GM11168 (cell line): ENCODE results near the gene GALNT15.

Experiments used
- in situ Hi-C: fragments of 300-500 bp; cut with MboI; formaldehyde crosslinking; loops from one replicate; pipeline ENCODE4 v1.12.0; 2022; ENCODE audit warnings: low sequenced_read_pairs; ENCODE audit not compliant: unreplicated experiment

The GALNT15 gene

DNA sequence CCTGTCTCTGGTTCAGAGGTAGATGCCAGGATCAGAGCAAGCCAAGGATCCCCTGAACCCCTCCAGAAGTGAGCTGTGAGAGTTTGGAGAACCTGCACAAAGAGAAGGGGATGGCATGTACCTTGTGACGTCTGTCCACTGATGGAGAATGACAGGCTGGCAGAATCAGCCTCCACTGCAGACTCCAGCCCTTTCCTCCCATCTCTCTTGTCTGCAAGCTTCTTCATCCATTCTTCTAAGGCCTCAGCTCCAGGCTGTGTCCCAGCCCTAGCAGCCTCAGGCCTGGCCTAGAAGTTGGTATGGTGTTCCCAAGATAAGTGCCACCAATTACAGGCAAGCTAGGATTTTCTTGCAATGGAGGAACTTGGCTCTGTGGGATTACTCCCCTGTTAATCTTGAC lies 8.6 kb downstream of the GALNT15 start:
- in situ Hi-C loops, result no loop called here

DNA sequence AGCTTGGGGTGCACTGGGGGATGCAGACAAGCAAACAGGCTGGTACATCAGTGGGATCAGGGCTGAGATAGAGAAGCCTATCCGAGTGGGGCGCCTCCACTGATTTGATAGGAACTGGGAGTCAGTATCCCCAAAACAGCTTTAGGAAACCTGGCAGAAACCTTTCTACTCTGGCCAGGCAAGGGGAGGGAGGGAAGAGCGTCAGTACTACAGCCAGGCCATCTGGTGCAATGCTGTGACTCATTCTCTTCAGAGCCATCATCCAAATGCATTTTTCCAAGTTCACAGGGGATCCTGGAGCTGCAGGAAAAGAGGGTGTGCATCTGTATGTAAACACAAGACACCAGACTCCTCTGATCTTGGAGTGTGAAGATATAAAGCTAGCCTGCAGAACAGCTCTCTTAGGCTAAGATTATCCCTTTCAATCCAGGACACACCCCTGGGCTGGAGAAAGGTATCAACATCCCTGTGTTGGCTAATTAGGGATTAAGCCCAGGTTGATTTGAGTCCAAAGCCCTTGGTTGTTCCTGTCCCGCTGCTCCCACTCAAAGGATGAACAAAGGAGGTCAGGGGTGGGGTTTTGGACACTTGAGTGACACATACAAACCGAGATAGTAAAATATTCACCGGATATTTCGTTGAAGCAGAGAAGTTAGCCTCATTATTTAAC lies 9.3 kb downstream of the GALNT15 start:
- in situ Hi-C loops, result no loop called here

DNA sequence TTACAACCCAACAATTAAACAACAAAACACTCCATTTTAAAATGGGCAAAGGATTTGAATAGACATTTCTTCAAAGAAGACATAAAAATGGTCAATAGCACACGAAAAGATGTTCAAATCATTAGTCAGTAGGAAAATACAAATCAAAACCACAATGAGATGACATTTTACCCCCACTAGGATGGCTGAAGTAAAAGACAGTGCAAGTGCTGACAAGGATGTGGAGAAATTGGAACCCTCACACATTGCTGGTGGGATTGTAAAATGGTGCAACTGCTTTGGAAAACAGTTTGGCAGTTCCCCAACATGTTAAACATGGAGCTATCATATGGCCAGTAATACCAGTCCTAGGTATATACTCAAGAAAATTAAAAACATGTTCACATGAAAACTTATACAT lies 11.6 kb downstream of the GALNT15 start:
- in situ Hi-C loops, result no loop called here

DNA sequence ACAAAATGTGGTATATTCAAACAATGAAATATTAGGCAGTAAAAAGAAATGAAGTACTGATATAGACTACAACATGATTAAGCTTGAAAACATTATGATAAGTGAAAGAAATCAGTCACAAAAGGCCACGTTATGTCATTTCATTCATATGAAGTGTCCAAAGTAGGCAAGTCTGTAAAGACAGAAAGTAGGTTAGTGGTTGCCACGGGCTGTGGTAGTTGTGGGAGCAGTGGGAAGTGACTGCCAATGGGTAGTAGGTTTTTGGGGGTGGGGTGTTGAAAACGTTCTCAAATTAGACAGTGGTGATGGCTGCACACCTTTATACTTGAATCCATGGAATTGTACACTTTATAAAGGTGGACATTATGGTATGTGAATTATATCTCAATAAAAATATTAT lies 12.1 kb downstream of the GALNT15 start:
- in situ Hi-C loops, result no loop called here

DNA sequence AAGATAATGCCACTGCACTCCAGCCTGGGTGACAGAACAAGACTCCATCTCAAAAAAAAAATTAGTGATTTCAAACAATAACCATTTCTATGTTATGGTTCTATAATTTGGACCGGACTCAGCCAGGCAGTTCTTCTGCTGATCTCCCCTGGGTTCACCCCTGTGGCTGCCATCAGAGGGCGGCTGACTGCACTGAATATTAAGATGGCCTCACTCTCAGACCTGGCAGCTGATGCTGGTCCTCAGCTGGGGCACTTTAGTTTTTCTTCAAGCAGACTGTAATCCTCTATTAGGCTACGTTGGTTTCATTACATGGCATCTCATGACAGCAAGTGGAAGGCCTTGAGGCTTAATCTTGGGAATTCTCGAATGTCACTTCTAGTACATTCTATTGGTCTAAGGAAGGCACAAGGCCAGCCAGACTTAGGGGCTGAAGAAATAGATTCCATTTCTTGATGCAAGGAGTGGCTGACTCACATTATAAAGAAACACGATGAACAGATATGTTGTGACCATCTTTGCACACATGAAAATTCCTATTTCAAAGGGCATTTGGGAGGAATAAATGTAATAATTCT lies 12.8 kb downstream of the GALNT15 start:
- in situ Hi-C loops, result no loop called here

DNA sequence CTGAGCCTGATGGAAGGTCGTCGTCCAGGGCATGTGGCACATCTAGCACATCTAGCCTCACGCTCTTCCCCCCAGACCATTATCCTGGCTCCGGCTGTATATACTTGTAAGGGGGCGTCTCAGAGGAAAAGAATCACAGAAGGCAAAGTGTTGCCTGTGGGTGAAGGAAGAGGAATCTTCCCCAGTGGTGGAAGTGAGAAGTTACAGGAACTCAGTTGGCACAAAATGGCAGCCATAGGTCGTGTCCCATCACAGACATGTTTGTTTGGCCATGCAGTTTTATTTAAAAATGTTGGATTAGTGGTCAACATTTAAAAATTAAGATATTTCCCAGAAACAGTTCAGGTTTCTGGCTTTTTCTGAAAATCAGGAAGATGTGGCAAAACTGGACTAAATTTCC lies 13.6 kb downstream of the GALNT15 start:
- in situ Hi-C loops, result no loop called here

DNA sequence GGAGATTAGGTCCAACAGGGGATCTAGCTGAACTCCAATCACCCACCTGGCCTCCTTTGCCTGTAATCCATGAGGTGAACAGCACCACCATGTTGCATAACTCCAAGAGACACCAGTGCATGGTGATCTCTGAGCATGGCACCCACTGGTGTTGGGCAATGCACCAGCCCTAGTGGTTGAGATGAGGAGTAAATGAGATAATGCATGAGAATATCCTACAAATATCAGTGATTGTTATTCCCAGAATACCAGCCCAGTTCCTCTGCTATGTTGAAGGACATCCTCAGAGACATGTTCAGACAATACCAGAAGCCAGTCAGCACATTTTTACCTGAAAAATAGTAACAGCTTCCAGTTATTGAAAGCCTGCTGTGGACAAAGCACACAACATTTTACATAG lies 14.7 kb downstream of the GALNT15 start:
- in situ Hi-C loops, result no loop called here

DNA sequence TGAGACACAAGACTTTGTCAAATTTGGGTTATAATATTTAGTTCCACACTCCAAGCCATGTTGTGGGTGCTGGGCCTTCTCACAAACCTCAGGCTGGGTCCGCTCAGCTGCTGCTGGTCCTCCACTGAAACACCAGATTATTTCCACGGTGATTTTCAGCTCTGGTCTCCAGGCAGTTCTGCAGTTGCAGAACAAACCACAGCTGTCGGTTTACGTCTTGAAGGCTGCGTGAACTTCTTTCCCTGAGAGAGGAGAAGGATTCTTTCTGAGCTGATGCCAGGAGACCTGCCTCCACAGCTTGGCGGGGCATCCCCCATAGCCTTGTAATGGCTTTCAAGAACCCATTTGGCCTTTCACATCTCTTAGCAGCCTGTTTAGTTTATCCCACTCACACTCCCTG lies 16.2 kb downstream of the GALNT15 start:
- in situ Hi-C loops, result no loop called here

DNA sequence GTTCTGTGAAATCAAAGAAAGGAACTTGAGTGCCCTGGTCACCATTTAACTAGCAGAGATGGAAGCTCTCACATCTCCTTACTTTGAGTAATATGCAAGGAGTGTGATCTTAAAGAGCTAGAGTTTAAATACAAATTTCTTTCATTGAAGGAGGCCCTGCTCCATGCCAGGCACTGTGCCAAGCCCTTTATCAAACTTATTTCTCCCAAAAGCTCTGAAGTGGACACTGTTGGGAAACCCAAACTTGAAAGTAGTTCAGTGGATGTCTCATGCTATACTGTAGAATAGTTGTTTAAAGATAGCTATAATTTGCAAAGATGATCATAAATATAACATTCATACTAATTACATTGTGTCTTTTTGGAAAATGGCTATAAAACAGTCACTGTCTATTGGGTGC lies 17.1 kb downstream of the GALNT15 start:
- in situ Hi-C loops, result no loop called here

DNA sequence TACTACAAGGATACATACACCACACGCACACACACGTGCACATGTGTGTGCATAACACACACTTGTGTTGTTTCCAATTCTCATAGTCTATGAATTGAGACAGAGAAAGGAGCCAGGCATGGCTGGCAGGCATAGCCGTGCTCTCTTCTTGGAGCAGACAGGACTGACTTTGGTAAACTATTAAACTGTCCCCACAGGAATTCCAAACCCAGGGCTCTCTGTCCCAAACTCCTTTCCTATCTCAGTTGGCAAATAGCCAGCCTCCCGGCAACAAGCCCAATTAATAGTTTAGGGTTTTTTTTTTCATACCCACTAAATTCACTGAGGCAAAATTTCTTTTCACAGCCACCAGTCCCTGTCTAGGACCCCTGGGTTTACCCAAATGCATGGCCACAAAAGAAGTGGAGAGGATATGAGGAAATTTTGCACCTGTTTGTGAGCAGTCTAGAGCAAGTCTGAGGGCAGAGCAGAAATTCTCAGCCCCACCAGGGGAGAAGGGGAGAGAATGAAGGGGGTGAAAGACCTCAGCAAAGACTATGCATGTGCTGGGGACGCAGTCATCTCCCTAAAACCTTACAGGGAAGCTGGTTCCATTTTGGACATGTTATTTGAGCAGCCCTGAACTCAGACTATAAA lies 17.8 kb downstream of the GALNT15 start:
- in situ Hi-C loops, result no loop called here

DNA sequence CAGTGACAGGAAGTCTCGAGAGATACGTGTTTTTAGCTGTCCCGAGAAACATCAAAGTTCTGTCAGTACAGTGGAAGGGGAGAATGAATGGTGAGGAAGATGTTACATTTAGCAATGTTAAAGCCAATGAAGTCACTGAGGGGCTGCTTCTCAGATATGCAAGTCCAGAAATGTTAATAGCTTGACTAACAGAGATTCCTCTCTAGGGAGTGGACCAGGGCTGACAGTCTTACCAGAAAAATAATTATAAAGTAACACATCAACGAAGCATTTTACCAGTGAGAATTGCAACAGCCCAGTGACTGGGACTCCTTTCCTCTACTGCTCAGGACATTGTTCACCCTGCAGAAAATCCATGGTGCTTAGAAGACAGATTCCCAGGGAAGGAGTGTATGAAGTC lies 23.9 kb downstream of the GALNT15 start:
- in situ Hi-C loops, result no loop called here

DNA sequence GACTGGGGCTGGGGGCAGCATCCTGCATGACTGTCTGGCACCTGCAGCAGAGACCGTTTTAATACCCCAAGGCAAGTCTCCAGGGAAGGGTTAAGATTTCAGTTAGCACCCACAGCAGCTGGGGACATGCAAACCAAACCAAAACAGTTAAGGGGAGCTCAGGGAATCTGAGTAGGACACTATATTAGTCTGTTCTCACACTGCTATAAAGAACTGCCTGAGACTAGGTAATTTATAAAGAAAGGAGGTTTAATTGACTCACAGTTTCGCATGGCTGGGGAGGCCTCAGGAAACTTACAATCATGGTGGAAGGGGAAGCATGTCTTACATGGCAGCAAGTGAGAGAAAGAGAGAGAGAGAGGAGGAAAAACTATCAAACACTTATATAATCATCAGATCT lies 25.3 kb downstream of the GALNT15 start:
- in situ Hi-C loops, result no loop called here

DNA sequence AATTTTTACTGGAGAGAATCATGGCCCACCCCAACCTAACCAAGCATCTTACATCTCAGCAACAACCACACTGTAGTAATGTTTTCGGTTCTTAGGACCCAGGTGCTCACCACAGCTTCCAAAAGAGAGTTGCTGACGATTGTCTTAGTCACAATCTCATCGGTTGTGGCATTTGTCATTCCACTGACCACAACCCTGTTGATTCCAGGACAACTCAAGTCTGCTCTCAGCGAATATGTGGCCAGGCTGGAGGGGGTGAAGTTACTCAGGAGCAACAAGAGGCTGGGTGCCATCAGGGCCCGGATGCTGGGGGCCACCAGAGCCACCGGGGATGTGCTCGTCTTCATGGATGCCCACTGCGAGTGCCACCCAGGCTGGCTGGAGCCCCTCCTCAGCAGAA lies 25.9 kb downstream of the GALNT15 start:
- in situ Hi-C loops, result no loop called here

DNA sequence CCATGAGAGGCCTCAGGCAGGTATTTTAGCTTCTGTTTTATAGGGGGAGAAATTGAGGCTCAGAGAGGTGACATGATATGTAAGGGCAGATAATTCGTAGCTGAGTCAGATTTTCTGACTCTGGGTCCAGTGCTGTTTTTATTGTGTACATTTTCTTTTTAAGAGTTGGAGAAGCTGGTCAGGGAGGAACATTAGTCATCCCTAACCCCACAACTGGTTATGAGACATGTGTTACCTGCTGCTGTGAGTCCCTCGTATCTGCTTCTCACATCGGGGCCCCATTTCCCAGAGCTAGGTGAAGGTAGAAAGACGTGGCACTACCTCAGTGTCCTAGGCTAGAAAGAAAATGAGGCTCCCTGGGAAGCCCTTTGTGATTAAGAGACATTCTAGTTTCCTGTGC lies 28.6 kb downstream of the GALNT15 start:
- in situ Hi-C loops, result no loop called here

DNA sequence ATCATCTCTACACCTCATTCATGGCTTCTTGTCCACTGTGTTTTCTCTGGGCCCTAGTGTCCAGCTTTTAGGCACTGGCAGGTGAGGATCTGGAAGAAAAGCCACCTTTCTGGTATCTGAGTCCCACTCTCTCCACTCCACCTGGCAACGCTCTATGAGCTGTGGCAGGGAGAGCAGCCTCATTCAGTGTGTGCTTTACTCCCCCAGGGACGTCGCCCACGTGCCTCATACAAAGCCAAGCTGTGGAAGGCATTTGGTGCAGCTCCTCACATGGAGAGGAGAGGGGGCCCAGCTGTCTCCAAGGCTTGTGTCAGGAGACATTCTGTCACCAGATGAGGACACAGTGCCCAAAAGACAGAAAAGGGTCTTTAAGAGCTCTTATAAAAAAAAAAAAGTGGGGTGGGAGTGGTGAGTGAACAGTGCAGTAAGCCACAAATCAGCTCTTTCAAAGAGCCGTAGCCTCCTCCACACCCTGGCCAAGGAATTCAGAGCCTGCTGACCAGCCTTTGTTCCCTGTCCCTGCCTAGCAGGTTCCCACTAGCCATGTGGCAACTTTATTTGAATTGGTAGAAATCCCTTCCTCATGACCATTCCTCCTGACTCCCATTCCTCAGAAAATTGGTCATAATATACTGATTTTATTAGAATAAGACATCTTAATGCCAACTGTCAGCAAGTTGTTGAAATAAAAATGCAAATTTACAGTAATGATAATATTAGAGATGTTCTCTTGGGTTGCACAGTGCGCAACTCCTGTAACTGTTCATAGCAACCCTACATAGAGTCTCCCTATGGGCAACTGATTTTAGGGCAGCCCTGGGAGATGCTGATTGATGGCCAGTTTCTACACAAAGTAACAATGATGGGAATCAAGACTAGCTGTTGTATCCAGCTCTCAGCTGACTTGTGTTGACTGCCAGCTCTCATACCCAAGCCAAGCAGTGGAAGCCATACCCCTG lies 29.5 kb downstream of the GALNT15 start:
- in situ Hi-C loops, result no loop called here

DNA sequence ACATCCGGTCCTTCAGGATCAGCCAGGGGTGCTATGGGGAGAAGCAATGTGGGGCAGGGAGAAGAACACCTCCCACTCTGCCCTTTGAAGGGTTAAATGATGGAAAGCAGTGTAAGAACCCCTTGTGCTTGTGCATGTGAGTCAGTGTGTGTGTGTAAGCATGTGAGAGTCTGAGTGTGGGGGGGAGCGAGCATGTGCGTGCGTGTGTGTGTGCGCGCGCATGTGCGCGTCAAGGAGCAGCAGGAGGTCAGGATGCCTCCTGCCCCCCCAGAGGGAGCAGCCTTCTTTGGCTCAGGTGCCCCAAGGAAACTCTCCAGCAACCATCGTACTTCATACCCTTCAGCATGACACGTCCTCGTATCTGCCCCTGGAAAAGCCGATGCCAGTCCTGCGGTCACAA lies 30.3 kb downstream of the GALNT15 start:
- in situ Hi-C loops, result no loop called here

DNA sequence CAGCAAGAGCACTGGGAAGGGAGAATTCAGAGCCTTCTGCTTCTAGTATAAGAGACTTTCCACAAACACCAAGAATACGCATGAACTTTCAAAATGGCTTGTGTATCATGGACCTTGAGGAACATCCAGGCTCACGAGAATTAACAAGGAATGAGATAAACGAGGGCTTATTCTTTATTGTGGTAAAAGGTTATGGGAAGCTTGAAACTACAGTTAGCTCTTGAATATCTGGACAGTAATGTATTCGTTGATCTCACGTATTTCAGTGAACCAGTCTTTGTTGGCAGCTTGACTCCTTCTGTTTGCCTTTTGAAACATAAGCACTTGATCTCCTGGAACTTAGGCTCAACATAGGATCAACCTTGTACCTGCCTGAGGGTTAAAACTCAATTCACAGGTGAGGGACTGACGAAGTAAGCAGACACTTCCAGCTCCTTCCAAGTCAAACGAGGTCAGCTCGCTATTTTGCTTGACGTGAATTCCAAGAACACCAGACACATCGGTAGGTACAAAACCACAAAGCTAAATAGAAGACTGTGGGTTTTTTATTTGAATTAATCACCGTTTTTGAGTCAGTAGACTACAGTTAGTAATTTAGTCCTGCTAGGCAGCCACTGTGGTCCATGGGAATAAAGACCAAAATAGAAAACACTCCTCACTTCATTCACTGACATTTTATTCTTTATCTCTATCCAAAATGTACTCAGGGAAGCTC lies 30.8 kb downstream of the GALNT15 start:
- in situ Hi-C loops, result no loop called here

DNA sequence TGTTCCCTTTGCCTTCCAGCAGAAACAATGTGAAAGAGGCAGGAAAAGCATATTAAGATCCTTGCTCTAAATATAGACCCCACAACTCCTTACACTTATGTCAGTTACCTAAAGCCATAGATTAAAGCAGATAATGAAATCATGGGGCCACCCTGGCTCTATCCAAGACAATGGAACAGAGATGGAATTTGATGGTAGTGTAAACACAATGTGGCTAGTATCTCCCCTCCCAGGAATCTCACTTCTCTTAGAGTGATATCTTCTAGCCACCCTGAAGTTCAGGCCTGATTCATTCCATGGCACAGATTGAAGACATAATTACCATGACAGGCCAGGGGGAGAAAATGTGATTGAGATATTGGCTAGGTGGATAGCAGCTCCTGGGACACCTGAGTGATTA lies 32.6 kb downstream of the GALNT15 start:
- in situ Hi-C loops, result no loop called here

DNA sequence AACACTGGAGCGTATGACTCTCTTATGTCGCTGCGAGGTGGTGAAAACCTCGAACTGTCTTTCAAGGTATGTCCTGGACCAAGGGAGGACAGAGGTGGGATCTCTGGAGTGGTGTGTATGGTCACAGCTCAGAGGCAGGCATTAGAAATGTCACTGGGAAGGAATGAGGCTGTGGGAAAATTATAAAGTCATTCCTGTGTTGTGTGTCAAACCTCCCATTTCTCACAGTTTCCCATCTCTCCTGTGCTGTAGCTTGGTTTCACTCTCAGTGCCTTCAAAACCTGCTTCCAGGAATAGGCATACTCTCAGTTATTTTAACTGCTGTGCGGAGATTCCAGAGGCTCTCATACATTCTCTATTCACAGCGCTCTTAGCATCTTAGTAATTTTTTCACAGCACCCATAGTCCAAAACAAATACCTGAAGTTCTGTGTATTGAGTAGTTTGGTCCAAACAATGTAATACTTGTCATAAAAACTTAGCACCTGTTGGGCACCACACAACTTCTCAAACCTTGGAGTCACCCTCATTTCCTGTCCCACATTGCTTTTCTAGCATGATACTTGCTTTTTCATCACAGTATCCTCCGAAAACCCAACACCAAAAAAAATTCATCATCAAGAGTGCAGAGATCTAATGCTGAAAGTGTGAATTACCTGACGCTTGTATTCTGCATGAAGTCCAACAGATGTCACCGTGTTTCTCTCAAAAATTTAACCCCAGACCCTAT lies 36.9 kb downstream of the GALNT15 start:
- in situ Hi-C loops, result no loop called here

DNA sequence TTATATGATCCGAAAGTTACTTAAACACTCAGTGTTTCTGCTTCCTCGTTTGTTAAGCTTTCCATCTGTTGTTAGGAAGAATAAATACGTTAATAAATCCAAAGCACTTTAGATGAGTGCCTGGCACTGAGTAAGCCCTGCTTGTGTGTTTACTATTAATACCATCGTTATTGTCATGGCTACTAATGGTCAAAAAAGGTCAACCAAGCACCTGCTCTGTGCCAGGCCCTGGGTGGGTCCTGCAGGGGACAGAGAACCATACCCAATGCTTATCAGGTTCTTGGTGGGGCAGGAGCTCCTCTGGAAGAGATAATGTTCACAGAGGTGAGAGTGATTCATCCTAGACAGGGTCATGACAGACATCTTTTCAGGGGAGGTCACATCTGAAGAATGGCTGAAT lies 39.9 kb downstream of the GALNT15 start:
- in situ Hi-C loops, result no loop called here
